Astrocyte (in vitro differentiated cells and primary cell): ENCODE measurements around the gene CPLX4. TPM values are rescaled to one million over a fixed set of nuclear protein-coding genes. Genes with fewer than 3 reads are reported as not detected.
"Not testable (repeated sequence)": the region's sequence is repeated elsewhere in the genome, so short reads cannot be mapped to it uniquely, and the experiment has no call there.

Experiments used
- DNase-seq: peaks from one replicate; pipeline ENCODE4 v3.0.0-alpha.2; 2010; ENCODE audit warnings: low read depth
- FAIRE-seq: peaks from 2 replicates; lab custom pipeline; 2011; peaks lifted over from hg19 to GRCh38; lab: Jason Lieb, UNC
- H2AFZ ChIP-seq: 2 replicates; pipeline ENCODE4 v1.6.0; 2012; ENCODE audit warnings: low read depth, low read length, inconsistent platforms
- H3K27ac ChIP-seq: 2 replicates; pipeline ENCODE4 v1.5.1; 2011; ENCODE audit warnings: low read depth, low read length, inconsistent platforms
- H3K27me3 ChIP-seq: 2 replicates; pipeline ENCODE4 v1.6.0; 2011; ENCODE audit warnings: low read length, inconsistent platforms; ENCODE audit not compliant: insufficient read depth
- H3K36me3 ChIP-seq: 2 replicates; pipeline ENCODE4 v1.5.1; 2011; ENCODE audit warnings: low read length, inconsistent platforms; ENCODE audit not compliant: insufficient read depth
- H3K4me1 ChIP-seq: 2 replicates; pipeline ENCODE4 v1.5.1; 2011; ENCODE audit warnings: low read length, inconsistent platforms; ENCODE audit not compliant: insufficient read depth
- H3K4me2 ChIP-seq: 2 replicates; pipeline ENCODE4 v1.6.0; 2012; ENCODE audit warnings: low read length, inconsistent platforms
- H3K4me3 ChIP-seq: 2 replicates; pipeline ENCODE4 v1.5.1; 2011; ENCODE audit warnings: low read depth, mild to moderate bottlenecking, low read length, inconsistent platforms; ENCODE audit not compliant: insufficient read depth
- H3K79me2 ChIP-seq: 2 replicates; pipeline ENCODE4 v1.6.0; 2012; ENCODE audit warnings: mild to moderate bottlenecking, low read length, inconsistent platforms; ENCODE audit not compliant: insufficient read depth
- H3K9ac ChIP-seq: 2 replicates; pipeline ENCODE4 v1.6.0; 2012; ENCODE audit warnings: mild to moderate bottlenecking, low read length, inconsistent platforms
- H3K9me3 ChIP-seq: 2 replicates; pipeline ENCODE4 v1.5.1; 2012; ENCODE audit warnings: low read depth, mild to moderate bottlenecking, low read length, inconsistent platforms; ENCODE audit not compliant: insufficient read depth
- H4K20me1 ChIP-seq: 2 replicates; pipeline ENCODE4 v1.6.0; 2012; ENCODE audit warnings: low read length, inconsistent platforms; ENCODE audit not compliant: insufficient read depth
- H3K27ac Mint-ChIP-seq: one replicate; pipeline ENCODE4 v1.8.0; 2021; ENCODE audit warnings: mild to moderate bottlenecking, mixed read lengths; ENCODE audit not compliant: unreplicated experiment
- H3K27me3 Mint-ChIP-seq: one replicate; pipeline ENCODE4 v1.8.0; 2021; ENCODE audit warnings: low read depth, mixed read lengths; ENCODE audit not compliant: unreplicated experiment
- H3K36me3 Mint-ChIP-seq: one replicate; pipeline ENCODE4 v1.8.0; 2021; ENCODE audit warnings: low read depth, mixed read lengths; ENCODE audit not compliant: unreplicated experiment
- H3K4me1 Mint-ChIP-seq: one replicate; pipeline ENCODE4 v1.8.0; 2021; ENCODE audit warnings: low read depth, mixed read lengths; ENCODE audit not compliant: unreplicated experiment
- H3K4me3 Mint-ChIP-seq: one replicate; pipeline ENCODE4 v1.8.0; 2021; ENCODE audit warnings: mild to moderate bottlenecking, moderate library complexity, mixed read lengths; ENCODE audit not compliant: unreplicated experiment
- H3K9me3 Mint-ChIP-seq: one replicate; pipeline ENCODE4 v1.8.0; 2021; ENCODE audit warnings: mild to moderate bottlenecking, mixed read lengths; ENCODE audit not compliant: unreplicated experiment
- EZH2 ChIP-seq: IDR thresholded peaks from 2 replicates; pipeline ENCODE4 v1.6.1; 2012; ENCODE audit warnings: mild to moderate bottlenecking, low read length, inconsistent platforms; ENCODE audit not compliant: insufficient read depth
- total RNA-seq: library from RNA; stranded (reverse); gene quantifications from 2 replicates; pipeline ENCODE4 v1.2.1, GENCODE V29; 2021
- TF ChIP-seq, protein P1 (sequence below): IDR thresholded peaks from 2 replicates; pipeline ENCODE4 v1.5.1; 2011; ENCODE audit warnings: low read depth, mild to moderate bottlenecking, inconsistent platforms, low read length, moderate library complexity; ENCODE audit not compliant: insufficient read depth

CPLX4 gene
- total RNA-seq, 1 donor from 2014 or later: not detected

DNA sequence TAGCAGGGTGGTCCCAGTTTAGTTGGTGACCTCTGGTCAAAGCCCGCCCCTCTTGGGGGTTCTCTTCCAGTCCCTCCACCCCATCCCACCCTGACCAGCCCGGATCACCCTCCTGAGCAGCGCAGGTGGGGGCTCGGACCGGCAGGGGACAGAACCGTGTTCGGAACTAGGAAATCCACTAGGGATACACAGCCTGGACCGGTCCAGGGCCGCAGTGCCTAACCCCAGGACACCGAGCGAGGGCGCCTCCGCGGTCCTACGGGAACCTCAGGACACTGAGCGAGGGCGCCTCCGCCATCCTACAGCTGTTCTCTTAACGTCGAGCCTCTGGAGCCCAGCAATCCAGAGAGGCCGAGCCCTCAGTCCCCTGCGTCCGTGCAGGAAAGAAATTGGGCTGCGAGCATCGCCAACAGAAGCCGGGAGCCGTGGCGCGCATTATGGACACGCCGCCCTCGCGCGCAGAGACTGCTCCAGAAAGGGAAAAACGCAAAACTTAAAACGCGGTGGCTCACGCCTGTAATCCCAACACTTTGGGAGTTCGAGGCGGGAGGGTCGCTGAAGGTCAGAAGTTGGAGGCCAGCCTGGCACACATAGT is 53.7 kb downstream of the CPLX4 start:
- FAIRE-seq (no peak), DNase-seq (no peak)
- no peak overlapping the region for H3K27ac Mint-ChIP-seq
- peaks cover 22% of the 10 kb centered on the region for H3K9me3 Mint-ChIP-seq
- H3K36me3 ChIP-seq: no peaks in the 10 kb centered on the region
- peaks cover 91% of the 10 kb centered on the region for H3K27me3 Mint-ChIP-seq
- H3K27me3 ChIP-seq: peaks cover 67% of the 10 kb centered on the region
- H3K9ac ChIP-seq: no peak overlapping the region
- H3K4me1 Mint-ChIP-seq: peaks cover 3% of the 10 kb centered on the region
- no peaks in the 10 kb centered on the region for H3K79me2 ChIP-seq
- peaks cover 3% of the 10 kb centered on the region for H3K9me3 ChIP-seq
- peaks cover 3% of the 10 kb centered on the region for H3K4me1 ChIP-seq
- no peak overlapping the region for H3K27ac ChIP-seq
- TF ChIP-seq, protein P1, sequence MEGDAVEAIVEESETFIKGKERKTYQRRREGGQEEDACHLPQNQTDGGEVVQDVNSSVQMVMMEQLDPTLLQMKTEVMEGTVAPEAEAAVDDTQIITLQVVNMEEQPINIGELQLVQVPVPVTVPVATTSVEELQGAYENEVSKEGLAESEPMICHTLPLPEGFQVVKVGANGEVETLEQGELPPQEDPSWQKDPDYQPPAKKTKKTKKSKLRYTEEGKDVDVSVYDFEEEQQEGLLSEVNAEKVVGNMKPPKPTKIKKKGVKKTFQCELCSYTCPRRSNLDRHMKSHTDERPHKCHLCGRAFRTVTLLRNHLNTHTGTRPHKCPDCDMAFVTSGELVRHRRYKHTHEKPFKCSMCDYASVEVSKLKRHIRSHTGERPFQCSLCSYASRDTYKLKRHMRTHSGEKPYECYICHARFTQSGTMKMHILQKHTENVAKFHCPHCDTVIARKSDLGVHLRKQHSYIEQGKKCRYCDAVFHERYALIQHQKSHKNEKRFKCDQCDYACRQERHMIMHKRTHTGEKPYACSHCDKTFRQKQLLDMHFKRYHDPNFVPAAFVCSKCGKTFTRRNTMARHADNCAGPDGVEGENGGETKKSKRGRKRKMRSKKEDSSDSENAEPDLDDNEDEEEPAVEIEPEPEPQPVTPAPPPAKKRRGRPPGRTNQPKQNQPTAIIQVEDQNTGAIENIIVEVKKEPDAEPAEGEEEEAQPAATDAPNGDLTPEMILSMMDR: no peak
- peak; percentile 59 for TF ChIP-seq EZH2
- no peaks in the 10 kb centered on the region for H4K20me1 ChIP-seq
- H3K36me3 Mint-ChIP-seq: no peaks in the 10 kb centered on the region
- H3K4me2 ChIP-seq: peak overlapping the region; percentile 74
- H3K4me3 Mint-ChIP-seq: no peak overlapping the region
- no peak overlapping the region for H2AFZ ChIP-seq
- H3K4me3 ChIP-seq: no peak overlapping the region

DNA sequence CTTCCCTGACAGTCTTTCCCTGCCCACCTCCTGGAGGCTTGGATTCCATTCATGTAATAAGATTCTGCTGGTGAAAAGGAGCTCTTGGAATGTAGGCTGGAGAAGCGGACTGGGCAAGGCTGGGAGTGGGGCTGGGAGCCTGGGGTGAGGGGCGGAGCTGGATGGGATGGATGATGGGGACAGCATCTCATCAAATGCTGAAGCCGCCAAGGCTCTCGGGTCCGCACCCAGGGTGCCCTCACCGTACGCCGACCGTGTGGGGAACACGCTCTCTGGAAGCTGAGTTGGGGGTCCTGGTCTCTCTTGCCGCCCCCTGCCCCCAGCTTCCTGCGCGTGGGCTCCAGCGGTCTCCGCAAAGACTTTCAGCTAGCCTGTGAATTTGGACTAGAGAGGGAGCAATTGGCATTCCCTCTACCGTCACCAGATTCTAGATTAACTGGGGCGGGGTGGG is 54.3 kb downstream of the CPLX4 start:
- H3K36me3 Mint-ChIP-seq: no peaks in the 10 kb centered on the region
- Histone ChIP-seq H3K27ac (no peak overlapping the region), H3K4me3 (no peak overlapping the region), H2AFZ (no peak overlapping the region), H3K79me2 (no peaks in the 10 kb centered on the region), H4K20me1 (no peaks in the 10 kb centered on the region), H3K4me2 (no peak overlapping the region), H3K9ac (no peak overlapping the region), H3K9me3 (peaks cover 3% of the 10 kb centered on the region), H3K27me3 (peaks cover 62% of the 10 kb centered on the region), H3K4me1 (peaks cover 3% of the 10 kb centered on the region), H3K36me3 (no peaks in the 10 kb centered on the region)
- peaks cover 3% of the 10 kb centered on the region for H3K4me1 Mint-ChIP-seq
- H3K27ac Mint-ChIP-seq: no peak overlapping the region
- FAIRE-seq: no peak
- DNase-seq: no peak
- TF ChIP-seq, protein P1: no peak
- TF ChIP-seq EZH2: peak; percentile 73
- H3K4me3 Mint-ChIP-seq: no peak overlapping the region
- H3K27me3 Mint-ChIP-seq: peaks cover 93% of the 10 kb centered on the region
- H3K9me3 Mint-ChIP-seq: peaks cover 22% of the 10 kb centered on the region

DNA sequence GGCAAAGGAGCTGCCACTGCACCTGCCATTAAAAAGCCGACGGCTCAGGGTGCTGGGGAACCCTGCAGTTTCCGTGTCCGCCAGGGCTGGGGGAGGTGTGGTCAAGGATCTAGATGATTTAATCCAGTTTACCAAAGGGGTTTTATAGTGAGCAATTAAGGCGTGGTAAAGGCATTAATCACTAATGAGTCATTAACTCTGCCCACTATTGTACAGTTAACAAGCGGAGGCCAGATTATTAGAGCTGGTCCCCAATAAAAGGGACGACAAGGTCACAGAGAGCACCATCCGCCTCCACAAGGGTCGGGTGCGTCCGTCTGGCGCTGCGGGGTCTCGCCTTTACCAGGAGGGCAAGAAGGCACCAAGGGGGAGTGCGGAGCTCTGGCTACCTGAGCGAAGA is 54.8 kb downstream of the CPLX4 start:
- Mint-ChIP-seq H3K9me3 (peaks cover 22% of the 10 kb centered on the region), H3K27ac (no peak overlapping the region), H3K4me3 (no peak overlapping the region), H3K36me3 (no peaks in the 10 kb centered on the region), H3K4me1 (peaks cover 3% of the 10 kb centered on the region), H3K27me3 (peaks cover 96% of the 10 kb centered on the region)
- Histone ChIP-seq H3K4me2 (peak overlapping the region; percentile 5), H3K4me1 (peaks cover 3% of the 10 kb centered on the region), H2AFZ (no peak overlapping the region), H3K9ac (no peak overlapping the region), H3K36me3 (no peaks in the 10 kb centered on the region), H3K79me2 (no peaks in the 10 kb centered on the region), H3K9me3 (peaks cover 3% of the 10 kb centered on the region), H3K27ac (no peak overlapping the region), H3K27me3 (peaks cover 60% of the 10 kb centered on the region), H3K4me3 (no peak overlapping the region), H4K20me1 (no peaks in the 10 kb centered on the region)
- FAIRE-seq (no peak), DNase-seq (no peak)
- no peak for TF ChIP-seq EZH2
- TF ChIP-seq, protein P1: no peak

DNA sequence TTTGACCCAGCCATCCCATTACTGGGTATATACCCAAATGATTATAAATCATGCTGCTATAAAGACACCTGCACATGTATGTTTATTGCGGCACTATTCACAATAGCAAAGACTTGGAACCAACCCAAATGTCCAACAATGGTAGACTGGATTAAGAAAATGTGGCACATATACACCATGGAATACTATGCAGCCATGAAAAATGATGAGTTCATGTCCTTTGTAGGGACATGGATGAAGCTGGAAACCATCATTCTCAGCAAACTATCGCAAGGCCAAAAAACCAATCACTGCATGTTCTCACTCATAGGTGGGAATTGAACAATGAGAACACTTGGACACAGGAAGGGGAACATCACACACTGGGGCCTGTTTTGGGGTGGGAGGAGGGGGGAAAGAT is 56.2 kb downstream of the CPLX4 start:
- H3K27ac ChIP-seq, H3K27ac Mint-ChIP-seq, H3K36me3 Mint-ChIP-seq, H3K4me3 Mint-ChIP-seq, H3K4me2 ChIP-seq, H3K9me3 ChIP-seq, H3K9ac ChIP-seq, H4K20me1 ChIP-seq, H3K4me3 ChIP-seq, H3K36me3 ChIP-seq, H3K4me1 Mint-ChIP-seq, H3K4me1 ChIP-seq, H3K79me2 ChIP-seq, FAIRE-seq, DNase-seq, H2AFZ ChIP-seq: not testable (repeated sequence)
- Mint-ChIP-seq H3K9me3 (peaks cover 22% of the 10 kb centered on the region), H3K27me3 (peaks cover 95% of the 10 kb centered on the region)
- H3K27me3 ChIP-seq: peaks cover 46% of the 10 kb centered on the region
